HG03135 (cell line): ENCODE results near the gene CAMK2G.

Source experiments
- ATAC-seq: cut with Tn5 transposase; IDR thresholded peaks from one replicate; pipeline ENCODE4 v1.9.1; 2021; ENCODE audit warnings: mild to moderate bottlenecking, moderate library complexity; ENCODE audit not compliant: unreplicated experiment

The CAMK2G gene

GRCh38 chr10:73780966-73781365, 93.4 kb downstream of the CAMK2G start:
- ATAC-seq = no peak

GRCh38 chr10:73780301-73780700, 94.1 kb downstream of the CAMK2G start:
- no peak for ATAC-seq

GRCh38 chr10:73779539-73780197, 94.7 kb downstream of the CAMK2G start:
- ATAC-seq = no peak

GRCh38 chr10:73779018-73779417, 95.3 kb downstream of the CAMK2G start:
- no peak for ATAC-seq

- ATAC-seq = no peak
Observed at GRCh38 chr10:73774637-73775036, 99.7 kb downstream of the CAMK2G start.

GRCh38 chr10:73773152-73773879, 101.0 kb downstream of the CAMK2G start:
- peak; percentile 3 for ATAC-seq

- peak; percentile 49 for ATAC-seq
Observed at GRCh38 chr10:73772281-73773151, 101.8 kb downstream of the CAMK2G start.

- no peak for ATAC-seq
Observed at GRCh38 chr10:73771722-73772280, 102.6 kb downstream of the CAMK2G start.

- ATAC-seq = no peak
Observed at GRCh38 chr10:73769396-73769795, 105.0 kb downstream of the CAMK2G start.

- ATAC-seq = no peak
Observed at GRCh38 chr10:73768881-73769280, 105.5 kb downstream of the CAMK2G start.

- ATAC-seq = no peak
Observed at GRCh38 chr10:73765066-73765465, 109.3 kb downstream of the CAMK2G start.

GRCh38 chr10:73763343-73763742, 111.0 kb downstream of the CAMK2G start:
- ATAC-seq = no peak

- no peak for ATAC-seq
Observed at GRCh38 chr10:73762915-73763314, 111.4 kb downstream of the CAMK2G start.
